Measurements from ENCODE around the gene DDX39B.

Gene DDX39B

DNA sequence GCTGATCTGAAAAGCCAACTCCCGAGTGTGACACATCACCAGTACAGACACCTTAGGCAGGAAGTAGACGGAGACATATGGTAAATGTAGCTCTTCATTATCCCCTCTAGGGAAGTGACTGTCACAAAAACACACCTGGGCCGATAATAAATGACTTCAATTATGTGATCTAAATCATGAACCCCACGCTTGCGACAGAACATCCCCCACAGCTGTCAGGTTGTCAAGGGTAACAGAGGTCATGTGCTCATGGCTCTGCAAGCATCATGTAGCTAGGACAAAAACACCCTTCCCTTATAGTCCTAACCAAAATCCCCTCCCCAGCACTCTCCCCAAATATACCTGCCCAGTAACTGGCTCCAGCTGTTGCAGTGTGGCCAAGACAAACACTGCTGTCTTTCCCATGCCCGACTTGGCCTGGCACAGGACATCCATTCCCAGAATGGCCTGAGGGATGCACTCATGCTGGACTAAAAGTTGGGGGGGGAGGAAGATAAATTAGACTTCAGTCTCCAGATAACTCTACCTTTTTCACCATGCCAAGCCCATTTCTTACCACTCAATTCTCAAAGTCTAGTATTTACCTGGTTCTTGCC lies 2.9 kb downstream of the DDX39B start:
- DNase-seq (ENCODE audit: low spot score), result no peak
- H3K4me3 ChIP-seq, result peak overlapping the region; percentile 68
- H3K27ac ChIP-seq, result no peak overlapping the region
- TF ChIP-seq, protein P1, sequence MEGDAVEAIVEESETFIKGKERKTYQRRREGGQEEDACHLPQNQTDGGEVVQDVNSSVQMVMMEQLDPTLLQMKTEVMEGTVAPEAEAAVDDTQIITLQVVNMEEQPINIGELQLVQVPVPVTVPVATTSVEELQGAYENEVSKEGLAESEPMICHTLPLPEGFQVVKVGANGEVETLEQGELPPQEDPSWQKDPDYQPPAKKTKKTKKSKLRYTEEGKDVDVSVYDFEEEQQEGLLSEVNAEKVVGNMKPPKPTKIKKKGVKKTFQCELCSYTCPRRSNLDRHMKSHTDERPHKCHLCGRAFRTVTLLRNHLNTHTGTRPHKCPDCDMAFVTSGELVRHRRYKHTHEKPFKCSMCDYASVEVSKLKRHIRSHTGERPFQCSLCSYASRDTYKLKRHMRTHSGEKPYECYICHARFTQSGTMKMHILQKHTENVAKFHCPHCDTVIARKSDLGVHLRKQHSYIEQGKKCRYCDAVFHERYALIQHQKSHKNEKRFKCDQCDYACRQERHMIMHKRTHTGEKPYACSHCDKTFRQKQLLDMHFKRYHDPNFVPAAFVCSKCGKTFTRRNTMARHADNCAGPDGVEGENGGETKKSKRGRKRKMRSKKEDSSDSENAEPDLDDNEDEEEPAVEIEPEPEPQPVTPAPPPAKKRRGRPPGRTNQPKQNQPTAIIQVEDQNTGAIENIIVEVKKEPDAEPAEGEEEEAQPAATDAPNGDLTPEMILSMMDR (IDR thresholded peaks at IDR 0.05), result no peak

DNA sequence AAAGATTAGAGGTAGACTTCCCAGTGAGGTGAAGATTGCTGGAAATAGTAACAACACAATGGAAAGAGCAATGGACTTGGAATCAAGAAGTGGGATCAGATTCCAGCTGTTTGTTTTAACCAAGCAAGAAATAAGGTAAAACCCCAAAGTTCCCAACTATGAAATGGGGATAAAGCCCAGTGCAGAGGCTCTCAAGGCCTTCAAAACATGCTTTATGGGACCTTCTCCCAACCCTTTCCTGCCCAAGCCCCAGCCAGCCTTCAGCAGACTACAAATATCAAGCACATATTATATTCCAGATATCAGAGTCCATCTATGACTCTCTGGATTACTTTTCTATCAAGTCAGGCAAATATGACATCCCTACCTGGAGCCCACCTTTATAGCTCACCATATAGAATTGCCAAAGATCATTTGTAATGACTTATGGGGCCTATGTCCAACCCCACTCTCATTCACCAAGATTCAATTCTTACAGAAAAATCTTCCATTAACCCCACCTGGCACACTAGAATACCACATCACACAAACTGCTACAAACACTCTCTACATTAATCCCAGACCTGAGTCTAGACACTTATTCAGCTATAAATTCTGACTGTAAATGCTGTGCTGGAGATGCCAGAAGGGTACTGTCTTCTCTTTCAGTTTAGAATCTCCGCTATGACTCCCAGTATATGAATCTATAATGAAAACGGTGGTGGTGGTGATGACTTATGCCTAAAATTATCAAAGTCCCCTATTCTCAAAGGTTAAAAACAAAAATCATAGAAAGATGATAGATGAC lies 6.1 kb downstream of the DDX39B start:
- H3K4me3 ChIP-seq, result no peak overlapping the region
- no peak overlapping the region for H3K27ac ChIP-seq
- no peak for DNase-seq (ENCODE audit: low spot score)
- TF ChIP-seq, protein P1 (IDR thresholded peaks at IDR 0.05), result no peak

DNA sequence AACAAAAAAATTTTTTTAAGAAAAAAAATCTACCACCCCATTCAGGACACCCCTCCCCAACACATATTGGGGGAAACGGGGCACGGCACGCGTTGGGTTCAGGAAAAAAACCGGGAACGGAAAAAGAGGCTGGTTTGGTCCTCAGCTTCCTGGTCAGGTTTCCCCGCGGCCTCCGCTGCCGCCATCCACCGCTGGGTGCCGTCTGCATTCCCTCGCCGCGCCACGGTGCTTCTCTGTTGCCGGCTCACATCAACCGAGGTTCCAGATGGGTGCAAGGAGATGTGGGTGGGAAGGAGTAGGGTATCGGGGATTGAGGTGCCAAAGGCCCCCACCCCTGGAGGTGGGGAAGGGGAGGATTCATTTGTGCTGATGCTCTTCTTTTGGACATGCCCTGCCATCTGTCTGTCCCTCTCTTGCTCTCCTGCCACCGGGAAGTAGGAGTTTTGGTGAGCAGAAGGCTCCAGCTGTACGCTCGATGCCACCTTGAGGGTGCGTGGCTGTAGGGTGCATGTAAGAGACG lies 7.2 kb downstream of the DDX39B start:
- no peak for DNase-seq (ENCODE audit: low spot score)

DNA sequence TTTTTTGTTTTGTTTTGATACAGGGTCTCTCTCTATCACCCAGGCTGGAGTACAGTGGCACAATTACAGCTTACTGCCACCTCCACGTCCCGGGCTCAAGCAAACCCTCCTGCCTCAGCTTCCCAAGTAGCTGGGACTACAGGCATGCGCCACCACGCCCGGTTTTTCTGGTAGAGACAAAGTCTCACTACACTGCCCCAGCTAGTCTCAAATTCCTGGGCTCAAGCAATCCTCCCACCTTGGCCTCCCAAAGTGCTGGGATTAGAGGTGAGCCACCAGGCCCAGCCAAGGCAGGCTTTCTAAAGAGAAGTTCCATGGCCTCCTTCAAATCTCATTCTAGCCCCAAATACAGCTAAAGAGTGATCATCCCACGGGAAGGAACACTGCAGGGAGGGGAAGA lies 7.8 kb downstream of the DDX39B start:
- DNase-seq (ENCODE audit: low spot score), result no peak
- TF ChIP-seq, protein P1 (IDR thresholded peaks at IDR 0.05), result no peak
- H3K4me3 ChIP-seq, result no peak overlapping the region

More for the DNA sequence above, 7.2 kb downstream of the DDX39B start:
- TF ChIP-seq, protein P1 (IDR thresholded peaks at IDR 0.05), result no peak
- no peak overlapping the region for H3K4me3 ChIP-seq
- no peak overlapping the region for H3K27ac ChIP-seq

DNA sequence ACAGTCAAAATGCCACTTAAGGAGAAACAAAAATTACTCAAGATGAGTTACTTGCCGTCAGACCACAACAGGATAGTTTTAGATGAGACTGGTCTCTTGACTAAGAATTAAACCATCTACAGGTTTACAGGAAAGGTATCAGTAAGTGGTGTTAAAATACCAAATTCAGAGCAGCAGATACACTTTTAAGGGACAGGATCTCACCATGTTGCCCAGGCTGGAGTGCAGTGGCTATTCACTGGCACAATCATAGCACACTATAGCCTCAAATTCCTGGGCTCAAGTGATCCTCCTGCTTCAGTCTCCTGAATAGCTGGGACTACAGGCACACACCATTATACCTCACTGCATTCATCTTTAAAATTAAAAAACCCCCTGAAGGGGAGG lies 8.4 kb downstream of the DDX39B start:
- no peak overlapping the region for H3K4me3 ChIP-seq
- H3K27ac ChIP-seq, result no peak overlapping the region
- no peak for DNase-seq (ENCODE audit: low spot score)
- TF ChIP-seq, protein P1 (IDR thresholded peaks at IDR 0.05), result no peak

More for the DNA sequence above, 7.8 kb downstream of the DDX39B start:
- H3K27ac ChIP-seq, result no peak overlapping the region

DNA sequence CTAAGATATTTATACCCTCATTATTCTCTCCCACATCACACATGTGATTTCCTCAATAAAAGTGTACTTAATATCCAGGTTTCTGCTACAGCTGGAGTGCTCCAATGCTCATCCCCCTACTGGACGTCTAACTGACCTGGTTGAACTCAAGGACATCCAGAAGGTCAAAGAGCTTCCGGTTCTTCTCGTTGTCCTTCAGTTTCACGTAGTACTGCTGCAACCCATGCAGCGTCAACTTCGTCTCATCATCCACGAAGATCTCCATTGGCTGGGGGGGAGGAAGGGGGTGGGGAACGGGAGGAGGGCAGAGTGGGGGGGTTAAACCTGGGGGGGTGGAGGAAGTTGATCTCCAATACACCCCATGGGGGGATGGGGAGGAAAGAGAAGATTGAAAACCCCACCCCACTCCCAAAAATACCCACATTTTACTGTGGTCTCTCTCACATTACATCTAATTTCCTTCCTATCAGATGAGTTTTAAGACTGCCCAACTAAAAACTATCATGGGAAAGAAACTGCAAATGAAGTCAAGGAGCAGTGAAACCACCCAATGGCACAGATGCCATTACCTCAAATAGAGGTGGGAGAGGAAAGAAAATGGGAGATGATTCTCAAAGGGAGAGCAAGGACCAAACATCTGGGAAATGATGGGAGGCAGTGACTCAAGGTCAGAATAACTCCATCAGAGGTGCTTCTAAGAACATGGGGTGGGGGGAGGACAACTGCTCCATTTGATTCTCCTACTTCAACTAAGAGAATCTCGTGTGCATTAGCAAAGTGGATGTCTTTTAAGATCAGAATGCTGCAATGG lies 9.0 kb downstream of the DDX39B start:
- H3K27ac ChIP-seq, result no peak overlapping the region
- TF ChIP-seq, protein P1 (IDR thresholded peaks at IDR 0.05), result no peak
- H3K4me3 ChIP-seq, result no peak overlapping the region
- DNase-seq (ENCODE audit: low spot score), result no peak
